ENCODE measurements around the gene SOX15. TPM values are rescaled to one million over a fixed set of nuclear protein-coding genes. Genes with fewer than 3 reads are reported as not detected.
"Not testable (repeated sequence)": the region's sequence is repeated elsewhere in the genome, so short reads cannot be mapped to it uniquely, and the experiment has no call there.

The SOX15 gene
- total RNA-seq, 1 donor from 2014 or later, result 0.78 TPM

- no peak for TF ChIP-seq CTCF (IDR thresholded peaks at IDR 0.05)
- peaks cover 42% of the 10 kb centered on the region for H3K36me3 Mint-ChIP-seq (ENCODE audit: unreplicated experiment)
Observed at GRCh38 chr17:7606280-7606679, 16.4 kb upstream of the SOX15 start.

GRCh38 chr17:7597561-7597960 lies 7.7 kb upstream of the SOX15 start:
- not testable (repeated sequence) for H3K27me3 Mint-ChIP-seq (ENCODE audit: unreplicated experiment); H3K27ac Mint-ChIP-seq (ENCODE audit: unreplicated experiment); H3K4me1 Mint-ChIP-seq (ENCODE audit: unreplicated experiment)

More at GRCh38 chr17:7606280-7606679, 16.4 kb upstream of the SOX15 start:
- Mint-ChIP-seq H3K9me3 (ENCODE audit: unreplicated experiment) (no peaks in the 10 kb centered on the region), H3K4me1 (ENCODE audit: unreplicated experiment) (peaks cover 16% of the 10 kb centered on the region), H3K27ac (ENCODE audit: unreplicated experiment) (no peak overlapping the region), H3K27me3 (ENCODE audit: unreplicated experiment) (no peaks in the 10 kb centered on the region), H3K4me3 (ENCODE audit: unreplicated experiment) (no peak overlapping the region)
- DNase-seq (ENCODE audit: extremely low spot score, unreplicated experiment), result no peak

GRCh38 chr17:7593296-7593695 lies 3.4 kb upstream of the SOX15 start:
- Mint-ChIP-seq H3K36me3 (ENCODE audit: unreplicated experiment) (peaks cover 38% of the 10 kb centered on the region), H3K27me3 (ENCODE audit: unreplicated experiment) (no peaks in the 10 kb centered on the region), H3K4me1 (ENCODE audit: unreplicated experiment) (peaks cover 14% of the 10 kb centered on the region), H3K9me3 (ENCODE audit: unreplicated experiment) (no peaks in the 10 kb centered on the region), H3K27ac (ENCODE audit: unreplicated experiment) (no peak overlapping the region), H3K4me3 (ENCODE audit: unreplicated experiment) (no peak overlapping the region)
- no peak for TF ChIP-seq CTCF (IDR thresholded peaks at IDR 0.05)
- no peak for DNase-seq (ENCODE audit: extremely low spot score, unreplicated experiment)

More at GRCh38 chr17:7597561-7597960, 7.7 kb upstream of the SOX15 start:
- H3K36me3 Mint-ChIP-seq (ENCODE audit: unreplicated experiment), result peaks cover 52% of the 10 kb centered on the region
- not testable (repeated sequence) for DNase-seq (ENCODE audit: extremely low spot score, unreplicated experiment); H3K9me3 Mint-ChIP-seq (ENCODE audit: unreplicated experiment); H3K4me3 Mint-ChIP-seq (ENCODE audit: unreplicated experiment)

GRCh38 chr17:7592422-7593021 lies 2.6 kb upstream of the SOX15 start:
- H3K9me3 Mint-ChIP-seq (ENCODE audit: unreplicated experiment), result no peaks in the 10 kb centered on the region
- no peak for DNase-seq (ENCODE audit: extremely low spot score, unreplicated experiment)
- H3K4me1 Mint-ChIP-seq (ENCODE audit: unreplicated experiment), result peaks cover 20% of the 10 kb centered on the region
- H3K27ac Mint-ChIP-seq (ENCODE audit: unreplicated experiment), result no peak overlapping the region
- no peaks in the 10 kb centered on the region for H3K27me3 Mint-ChIP-seq (ENCODE audit: unreplicated experiment)
- H3K36me3 Mint-ChIP-seq (ENCODE audit: unreplicated experiment), result peaks cover 39% of the 10 kb centered on the region
- TF ChIP-seq CTCF (IDR thresholded peaks at IDR 0.05), result no peak
- H3K4me3 Mint-ChIP-seq (ENCODE audit: unreplicated experiment), result no peak overlapping the region

GRCh38 chr17:7591596-7591995 lies 1.7 kb upstream of the SOX15 start:
- no peak for DNase-seq (ENCODE audit: extremely low spot score, unreplicated experiment)
- H3K9me3 Mint-ChIP-seq (ENCODE audit: unreplicated experiment), result no peaks in the 10 kb centered on the region
- H3K4me1 Mint-ChIP-seq (ENCODE audit: unreplicated experiment), result peaks cover 25% of the 10 kb centered on the region

More at GRCh38 chr17:7591596-7591995, 1.7 kb upstream of the SOX15 start:
- Mint-ChIP-seq H3K27ac (ENCODE audit: unreplicated experiment) (peak overlapping the region; percentile 71), H3K36me3 (ENCODE audit: unreplicated experiment) (peaks cover 36% of the 10 kb centered on the region), H3K27me3 (ENCODE audit: unreplicated experiment) (no peaks in the 10 kb centered on the region), H3K4me3 (ENCODE audit: unreplicated experiment) (no peak overlapping the region)
- no peak for TF ChIP-seq CTCF (IDR thresholded peaks at IDR 0.05)
